MM.1S (cell line): ENCODE measurements around the gene FLRT2.

Source experiments
- CTCF ChIP-seq: fragments of 300-600 bp; sonication (generic); IDR thresholded peaks from 2 replicates; pipeline ENCODE4 v1.5.1; 2016; ENCODE audit warnings: antibody characterized with exemption, low read length, mixed read lengths
- EZH2 ChIP-seq: fragments of 300-600 bp; sonication (generic); optimal IDR thresholded peaks from 2 replicates; pipeline ENCODE3; 2017; ENCODE audit warnings: low read depth, mild to moderate bottlenecking, antibody characterized with exemption, low read length, mixed read lengths
- EZH2phosphoT487 ChIP-seq: fragments of 300-600 bp; sonication (generic); IDR thresholded peaks from 2 replicates; pipeline ENCODE4 v1.6.1; 2018; ENCODE audit warnings: antibody characterized with exemption, low read length

GRCh38 chr14:85581691-85582090, 51.7 kb downstream of the FLRT2 start:
- TF ChIP-seq CTCF (no peak), EZH2 (no peak), EZH2phosphoT487 (no peak)
